Fibroblast of mammary gland (primary cell): ENCODE results near the gene OSBPL3.
"Not testable (repeated sequence)": the region's sequence is repeated elsewhere in the genome, so short reads cannot be mapped to it uniquely, and the experiment has no call there.

Experiments
- DNase-seq: peaks from one replicate; pipeline ENCODE4 v3.0.0-alpha.2; 2010; ENCODE audit warnings: low read depth
- H3K4me3 ChIP-seq: 2 replicates; pipeline ENCODE4 v1.5.1; 2011; ENCODE audit warnings: low read depth, mild to moderate bottlenecking, low read length, moderate library complexity; ENCODE audit not compliant: control insufficient read depth
- CTCF ChIP-seq: conservative IDR thresholded peaks from 2 replicates; pipeline ENCODE4 v1.5.1; 2011; ENCODE audit warnings: low read depth, low read length, inconsistent platforms; ENCODE audit not compliant: control insufficient read depth, insufficient read depth

Gene OSBPL3

GRCh38 chr7:24905996-24906770 is 73.8 kb downstream of the OSBPL3 start:
- TF ChIP-seq CTCF, result no peak
- DNase-seq, result no peak
- H3K4me3 ChIP-seq, result no peak overlapping the region

- DNase-seq, H3K4me3 ChIP-seq: not testable (repeated sequence)
Measured at GRCh38 chr7:24903992-24904391, 76.0 kb downstream of the OSBPL3 start.

- H3K4me3 ChIP-seq, result no peak overlapping the region
- DNase-seq, result no peak
- no peak for TF ChIP-seq CTCF
Measured at GRCh38 chr7:24903559-24903958, 76.4 kb downstream of the OSBPL3 start.

- TF ChIP-seq CTCF, result no peak
- DNase-seq, result no peak
- H3K4me3 ChIP-seq, result no peak overlapping the region
Measured at GRCh38 chr7:24902931-24903330, 77.0 kb downstream of the OSBPL3 start.

GRCh38 chr7:24902276-24902675 is 77.7 kb downstream of the OSBPL3 start:
- no peak overlapping the region for H3K4me3 ChIP-seq
- TF ChIP-seq CTCF, result no peak
- peak; percentile 67 for DNase-seq

- H3K4me3 ChIP-seq, result no peak overlapping the region
- no peak for TF ChIP-seq CTCF
- no peak for DNase-seq
Measured at GRCh38 chr7:24899905-24900304, 80.1 kb downstream of the OSBPL3 start.

GRCh38 chr7:24899161-24899560 is 80.8 kb downstream of the OSBPL3 start:
- DNase-seq, result no peak
- H3K4me3 ChIP-seq, result no peak overlapping the region
- no peak for TF ChIP-seq CTCF
